NCI-H82 (cell line): ENCODE measurements around the gene ROR1.
"Not testable (repeated sequence)": the region's sequence is repeated elsewhere in the genome, so short reads cannot be mapped to it uniquely, and the experiment has no call there.

Experiments
- DNase-seq: peaks from one replicate; lab custom pipeline; 2025; lab: John Stamatoyannopoulos, UW

ROR1 gene

DNA sequence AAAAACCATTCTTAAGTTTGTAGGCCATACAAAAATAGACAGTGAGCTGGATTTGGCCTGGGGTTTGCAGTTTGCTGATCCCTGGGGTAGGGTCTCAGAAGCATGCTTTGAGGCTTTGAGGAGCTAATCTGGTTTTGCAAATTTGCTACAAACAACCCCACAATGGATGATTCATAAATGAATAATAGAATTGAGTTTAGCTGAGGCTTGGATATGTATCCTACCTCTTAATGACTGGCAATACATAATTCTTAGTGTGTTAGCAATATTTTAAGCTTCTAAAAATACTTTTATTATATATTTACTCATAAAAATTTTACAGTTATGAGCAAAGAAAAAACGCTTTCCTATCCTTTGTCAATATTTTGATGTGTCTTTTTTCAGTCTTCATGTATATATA lies 50.6 kb downstream of the ROR1 start:
- no peak for DNase-seq

- no peak for DNase-seq
These were observed 51.3 kb downstream of the ROR1 start for GRCh38 chr1:63825111-63825510.

- DNase-seq: not testable (repeated sequence)
These were observed 52.5 kb downstream of the ROR1 start for GRCh38 chr1:63826246-63826861.

GRCh38 chr1:63827411-63828321 lies 53.8 kb downstream of the ROR1 start:
- DNase-seq: no peak

DNA sequence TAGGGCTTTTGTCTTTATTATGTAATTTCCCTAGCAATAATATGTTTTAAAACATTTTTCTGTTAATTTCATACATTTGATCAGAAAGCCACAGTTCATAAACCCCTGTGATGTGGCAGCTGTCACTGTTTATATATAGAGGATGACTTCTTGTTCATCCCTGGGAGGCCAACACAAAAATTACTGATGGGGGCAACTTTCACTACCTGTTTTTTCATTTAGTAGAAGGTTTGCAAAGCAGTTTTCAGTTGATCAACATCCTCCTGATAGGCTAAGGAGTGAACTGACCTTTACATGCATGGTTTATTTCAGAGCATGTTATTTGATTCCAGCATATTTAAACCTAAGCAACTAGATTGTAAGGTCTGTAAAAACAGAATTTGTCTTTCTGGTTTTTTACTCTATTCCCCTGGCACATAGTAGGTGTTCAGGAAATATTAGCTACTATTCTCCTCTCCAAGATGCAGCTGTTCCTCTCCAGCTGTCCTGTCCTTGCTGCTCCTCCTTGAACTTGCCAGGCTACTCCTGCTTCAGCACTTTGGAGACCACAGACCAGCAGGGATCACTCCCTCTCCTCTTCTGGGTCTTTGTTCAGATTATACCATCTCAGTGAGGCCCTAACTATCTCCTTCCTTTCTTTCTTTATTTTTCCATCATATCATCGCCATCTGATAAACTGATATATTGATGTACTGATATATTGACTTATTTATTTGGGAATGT lies 54.7 kb downstream of the ROR1 start:
- DNase-seq: no peak

DNA sequence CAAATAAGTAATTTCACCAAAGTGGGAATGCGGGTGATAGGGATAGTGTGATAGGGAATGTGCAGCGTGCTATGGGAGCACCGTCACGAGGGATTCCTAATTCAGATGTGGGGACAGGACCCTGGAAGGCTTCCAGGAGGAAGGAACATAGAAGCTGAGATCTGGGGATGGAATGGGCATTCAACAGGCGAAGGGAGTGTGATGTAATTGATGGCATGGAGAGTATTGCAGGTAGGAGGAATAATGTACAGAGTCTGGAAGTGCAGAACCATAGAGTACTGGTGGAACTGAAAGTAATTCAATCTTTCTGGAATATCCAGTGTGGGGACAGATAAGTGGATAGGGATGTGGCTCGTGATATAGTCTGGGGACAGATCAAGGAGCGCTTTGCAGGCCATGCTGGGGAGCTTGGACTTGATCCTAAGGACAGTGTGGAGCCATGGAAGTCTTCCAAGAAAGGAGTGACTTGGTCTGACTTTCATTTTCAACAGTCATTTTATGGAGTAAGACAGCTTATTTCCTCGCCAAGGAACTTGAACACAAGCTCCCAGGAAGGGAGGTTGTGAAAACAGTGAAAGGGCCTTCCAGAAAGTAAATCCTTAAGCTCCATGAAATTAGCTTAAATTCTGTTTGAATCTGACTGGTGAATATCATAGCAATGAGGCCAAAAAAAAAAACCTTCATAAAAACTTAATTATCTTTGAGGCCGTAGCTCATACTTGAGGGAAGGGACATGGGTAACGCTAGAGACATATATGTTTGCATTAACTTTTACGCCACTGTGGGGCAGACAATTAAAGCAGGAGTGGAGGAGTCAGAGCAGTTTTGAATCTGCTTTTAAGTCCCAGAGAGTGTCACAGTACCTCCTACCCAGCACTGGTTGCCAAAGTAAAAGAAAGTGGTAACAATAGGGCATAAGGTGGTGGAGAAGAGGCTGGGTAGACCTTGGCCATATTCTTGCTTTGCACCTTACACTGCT lies 55.8 kb downstream of the ROR1 start:
- DNase-seq: no peak

- no peak for DNase-seq
These were observed 57.6 kb downstream of the ROR1 start for GRCh38 chr1:63831409-63831808.

DNA sequence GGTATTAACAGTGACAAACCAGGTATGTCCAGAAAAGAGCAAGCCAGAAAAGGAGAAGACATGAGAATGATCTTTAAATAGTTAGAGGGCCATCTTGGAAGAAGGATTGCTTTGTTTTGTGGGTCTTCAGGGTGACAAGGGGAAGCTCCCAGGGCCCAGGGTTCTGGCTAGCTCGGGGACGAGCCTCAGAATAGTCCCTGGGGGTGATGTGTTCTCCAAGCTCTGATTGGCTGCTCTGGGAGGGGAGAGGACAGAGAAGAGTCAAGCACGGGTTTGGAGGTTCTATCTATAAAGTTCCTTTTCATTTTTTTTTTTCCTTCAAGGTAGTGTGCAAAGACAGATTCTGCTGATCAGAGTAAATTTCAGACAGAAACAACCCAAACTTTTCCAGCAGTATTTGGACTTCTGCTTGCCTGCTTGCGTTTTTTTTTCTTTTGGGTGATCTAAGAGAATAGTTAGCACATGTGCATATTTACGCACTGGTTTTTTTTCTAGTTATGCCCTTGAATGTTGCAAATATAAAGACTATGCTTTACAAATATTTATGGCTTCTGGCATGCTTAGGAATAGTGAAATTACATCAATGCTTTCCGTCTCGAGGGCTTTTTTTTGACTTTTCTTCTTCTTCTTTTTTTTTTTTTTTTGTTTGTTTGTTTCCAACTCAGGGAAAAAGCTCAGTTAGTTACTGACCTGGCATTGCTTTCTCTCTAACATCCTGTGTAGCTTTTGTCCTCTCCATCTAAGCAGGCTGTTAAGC lies 59.7 kb downstream of the ROR1 start:
- DNase-seq: no peak

- peak; percentile 85 for DNase-seq
These were observed 61.3 kb downstream of the ROR1 start for GRCh38 chr1:63835128-63835527.

GRCh38 chr1:63836374-63836773 lies 62.6 kb downstream of the ROR1 start:
- no peak for DNase-seq

GRCh38 chr1:63836830-63837229 lies 63.0 kb downstream of the ROR1 start:
- DNase-seq: no peak

- peak; percentile 39 for DNase-seq
These were observed 69.2 kb downstream of the ROR1 start for GRCh38 chr1:63843010-63843409.

GRCh38 chr1:63843884-63844283 lies 70.1 kb downstream of the ROR1 start:
- DNase-seq: peak; percentile 98

DNA sequence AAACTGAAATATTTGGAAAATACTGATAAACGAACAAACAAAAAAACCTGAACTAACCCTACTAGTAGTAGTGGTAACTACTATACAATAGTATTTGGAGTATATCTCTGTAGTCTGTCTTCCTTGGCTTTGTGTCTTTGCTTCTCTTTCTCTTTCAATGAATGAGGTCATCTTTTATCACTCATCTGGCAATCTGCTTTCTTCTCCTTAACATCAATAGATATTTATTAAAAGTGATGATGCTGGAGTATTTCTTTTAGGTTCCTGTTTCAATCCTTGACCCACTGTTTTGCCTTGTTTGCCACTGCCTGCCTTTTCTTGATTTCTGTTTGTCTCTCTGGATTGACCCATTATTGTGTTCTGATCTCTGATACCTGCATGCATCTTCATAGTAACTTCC lies 71.5 kb downstream of the ROR1 start:
- no peak for DNase-seq

DNA sequence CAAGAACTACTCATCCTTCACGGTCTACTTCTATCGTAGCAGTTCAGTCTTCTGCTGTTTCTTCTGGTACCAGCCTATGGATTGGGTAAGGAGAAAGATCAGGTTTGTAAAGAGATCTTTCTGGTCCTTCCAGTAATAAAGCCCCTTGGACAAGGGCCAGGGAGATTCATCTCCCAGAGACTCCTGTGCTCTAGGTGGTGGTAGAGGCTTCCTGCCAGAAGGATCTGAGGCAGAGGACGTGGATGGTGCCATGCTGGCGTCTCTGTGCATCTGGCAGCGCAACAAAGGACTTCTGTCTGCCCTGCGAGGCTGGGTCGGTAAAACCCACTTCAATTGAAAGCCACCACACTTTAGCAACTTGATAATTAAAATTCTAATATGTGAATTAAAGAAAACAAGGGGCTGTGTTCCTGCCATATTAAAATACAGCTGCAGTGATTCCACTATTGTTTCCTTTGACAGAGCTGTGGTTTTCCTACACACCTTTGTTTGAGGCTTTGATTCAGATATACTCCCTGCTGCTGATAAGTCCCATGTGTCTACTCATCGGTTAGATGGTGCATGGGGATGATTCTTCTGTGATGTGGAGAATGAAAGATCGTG lies 73.6 kb downstream of the ROR1 start:
- no peak for DNase-seq

DNA sequence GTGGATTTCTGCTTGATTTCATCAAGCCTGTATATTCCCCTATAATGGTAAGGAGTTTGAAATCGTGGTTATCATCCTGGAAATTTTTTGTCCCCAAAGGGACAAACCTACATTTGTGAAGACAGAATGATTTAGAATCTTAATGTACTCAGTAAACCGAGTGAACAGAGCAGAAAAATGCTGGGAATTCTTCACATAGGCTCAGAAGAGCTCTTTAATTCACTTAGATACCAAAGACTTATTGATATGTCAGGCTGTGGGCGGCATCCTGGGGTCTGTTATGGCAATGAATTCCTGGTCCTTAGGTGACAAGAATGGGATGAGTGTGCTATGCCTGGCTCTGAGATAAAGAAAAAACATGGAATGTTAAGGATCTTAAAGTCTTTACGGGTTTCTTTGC lies 74.9 kb downstream of the ROR1 start:
- DNase-seq: no peak

- DNase-seq: no peak
These were observed 75.3 kb downstream of the ROR1 start for GRCh38 chr1:63849149-63849548.

DNA sequence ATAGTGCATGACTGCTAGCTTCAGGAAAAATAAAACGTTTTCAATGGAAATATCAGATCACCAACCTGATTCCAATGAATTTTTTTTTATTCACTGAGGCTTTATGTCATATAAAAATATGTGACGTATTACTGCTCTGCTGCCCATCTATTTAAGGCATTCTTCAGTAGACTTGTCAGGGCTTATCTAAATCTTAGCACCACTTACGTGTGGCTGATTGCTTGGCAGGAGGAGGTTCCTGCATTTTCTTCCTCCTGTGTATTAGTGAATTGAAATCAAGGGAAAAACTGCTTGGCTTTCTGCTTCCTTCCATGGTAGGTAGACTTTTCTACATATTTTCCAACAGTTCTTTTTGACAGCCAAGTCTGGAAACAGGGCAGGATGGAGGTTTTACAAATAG lies 80.3 kb downstream of the ROR1 start:
- no peak for DNase-seq

GRCh38 chr1:63855942-63856341 lies 82.1 kb downstream of the ROR1 start:
- no peak for DNase-seq

DNA sequence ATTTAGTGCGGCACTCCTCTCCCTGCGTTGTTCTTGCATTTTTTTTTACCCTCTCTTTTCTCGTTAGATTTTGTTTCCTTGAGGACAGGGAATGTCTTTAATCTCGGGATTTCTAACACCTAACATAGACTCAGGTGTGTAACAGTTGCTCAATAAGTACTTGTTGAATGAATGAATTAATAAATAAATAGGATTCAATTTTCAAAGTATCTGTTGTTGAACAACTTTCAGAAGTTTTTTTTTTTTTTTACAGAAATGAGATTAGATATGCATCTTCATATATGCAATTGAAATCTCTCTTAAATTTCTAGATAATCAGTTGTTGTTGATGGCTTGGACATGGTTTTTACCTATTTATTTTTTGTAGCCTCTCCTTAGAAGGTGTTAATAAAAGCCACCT lies 83.1 kb downstream of the ROR1 start:
- no peak for DNase-seq

DNA sequence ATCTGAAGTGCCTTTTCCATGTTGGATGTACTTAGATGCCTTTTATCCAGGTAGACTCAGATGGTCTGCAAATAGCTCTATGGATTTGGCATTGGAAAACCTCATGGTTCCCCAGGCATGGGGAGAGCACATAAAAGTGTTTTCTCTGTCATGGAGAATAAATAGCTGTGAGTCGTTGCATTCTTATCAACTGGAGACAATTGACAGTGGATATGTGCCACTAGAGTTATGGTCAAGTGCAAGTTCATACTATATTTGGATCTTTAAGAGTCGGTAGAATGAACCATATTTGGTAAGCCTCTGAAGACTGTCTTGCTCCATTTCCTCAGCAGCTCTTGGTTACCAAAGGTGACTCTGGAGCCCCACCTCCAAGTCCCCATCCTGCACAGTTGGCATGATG lies 83.7 kb downstream of the ROR1 start:
- no peak for DNase-seq
